Activated CD4-positive, alpha-beta T cell treated with anti-CD3 and anti-CD28 coated beads for 36 hours (primary cell): ENCODE measurements around the gene HSPA12B. TPM values are rescaled to one million over a fixed set of nuclear protein-coding genes. Genes with fewer than 3 reads are reported as not detected.
A peak's percentile ranks its signal among the peaks of the same experiment; 100 is the strongest.

ENCODE experiments used
- ATAC-seq: fragments of 200-7000 bp; cut with Tn5 transposase; one replicate; pipeline ENCODE4 v1.10.0; 2021; ENCODE audit warnings: mild to moderate bottlenecking, moderate library complexity
- CTCF ChIA-PET: fragments of 350-600 bp; sonication (Branson Sonifier 250); formaldehyde crosslinking; loops from one replicate; lab custom pipeline; 2021; ENCODE audit warnings: antibody characterized with exemption; lab: Charles Lee
- POLR2A ChIA-PET: fragments of 350-600 bp; sonication (Branson Sonifier 250); formaldehyde crosslinking; loops from one replicate; lab custom pipeline; 2021; ENCODE audit warnings: antibody characterized with exemption, inconsistent platforms; lab: Charles Lee
- DNase-seq: peaks from one replicate; pipeline ENCODE4 v3.0.0-alpha.2; 2020
- H3K27ac Mint-ChIP-seq: one replicate; pipeline ENCODE4 v1.8.0; 2021; ENCODE audit warnings: mixed read lengths
- H3K27me3 Mint-ChIP-seq: one replicate; pipeline ENCODE4 v1.8.0; 2021; ENCODE audit warnings: mixed read lengths
- H3K36me3 Mint-ChIP-seq: one replicate; pipeline ENCODE4 v1.8.0; 2021; ENCODE audit warnings: low read depth, mixed read lengths
- H3K4me1 Mint-ChIP-seq: one replicate; pipeline ENCODE4 v1.8.0; 2021; ENCODE audit warnings: mixed read lengths
- H3K4me3 Mint-ChIP-seq: one replicate; pipeline ENCODE4 v1.8.0; 2021; ENCODE audit warnings: mild to moderate bottlenecking, moderate library complexity, mixed read lengths
- H3K9me3 Mint-ChIP-seq: one replicate; pipeline ENCODE4 v1.8.0; 2021; ENCODE audit warnings: low read depth, mixed read lengths
- intact Hi-C, 2 experiments: fragments of 100-400 bp; cut with DNase I in 1 of 2; cut with micrococcal nuclease in 1 of 2; formaldehyde crosslinking; loops; one replicate each; pipeline versions ENCODE4 v1.14.2 to v1.15.1; 2022 to 2024; cut with DNase I, micrococcal nuclease
- total RNA-seq, 2 experiments: library from RNA; stranded (reverse); gene quantifications; one replicate each; pipeline ENCODE4 v1.2.3, GENCODE V29; 2021

The HSPA12B gene
- total RNA-seq, 2 experiments from 2014 or later: not detected

DNA sequence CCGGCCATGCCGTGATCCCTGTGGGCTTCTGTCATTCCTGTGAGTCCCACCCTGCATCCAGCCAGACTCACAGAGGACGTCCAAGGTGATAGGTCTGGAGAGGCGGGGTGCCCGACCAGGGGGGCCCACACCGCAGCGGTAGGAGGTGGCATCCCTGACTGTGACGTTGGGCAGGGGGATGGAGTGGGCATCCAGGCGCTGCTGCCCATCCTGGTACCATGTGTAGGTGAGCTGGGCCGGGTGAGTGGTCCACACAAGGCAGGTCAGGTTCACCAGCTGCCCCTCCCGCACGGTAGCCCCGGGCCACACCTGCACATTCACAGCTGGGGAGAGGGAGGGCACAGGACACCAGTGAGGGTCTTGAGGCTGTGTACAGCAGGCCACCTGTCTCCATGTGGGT is 39.1 kb upstream of the HSPA12B start:
- no peak for ATAC-seq
- no peaks in the 10 kb centered on the region for H3K9me3 Mint-ChIP-seq
- H3K27ac Mint-ChIP-seq: no peak overlapping the region
- no peaks in the 10 kb centered on the region for H3K4me1 Mint-ChIP-seq
- CTCF ChIA-PET: interaction anchor here (0.6 kb wide), 1 partner anchor 430 kb away, joined by 4 read pairs; no protein-coding TSS in a partner anchor
- POLR2A ChIA-PET: no interaction called here
- no peak overlapping the region for H3K4me3 Mint-ChIP-seq
- H3K27me3 Mint-ChIP-seq: no peaks in the 10 kb centered on the region
- intact Hi-C loops: loop anchor here in 1 of 2 experiments (5.0 kb wide), 1 partner anchor 169 kb away; no protein-coding TSS in a partner anchor
- no peaks in the 10 kb centered on the region for H3K36me3 Mint-ChIP-seq
- no peak for DNase-seq

DNA sequence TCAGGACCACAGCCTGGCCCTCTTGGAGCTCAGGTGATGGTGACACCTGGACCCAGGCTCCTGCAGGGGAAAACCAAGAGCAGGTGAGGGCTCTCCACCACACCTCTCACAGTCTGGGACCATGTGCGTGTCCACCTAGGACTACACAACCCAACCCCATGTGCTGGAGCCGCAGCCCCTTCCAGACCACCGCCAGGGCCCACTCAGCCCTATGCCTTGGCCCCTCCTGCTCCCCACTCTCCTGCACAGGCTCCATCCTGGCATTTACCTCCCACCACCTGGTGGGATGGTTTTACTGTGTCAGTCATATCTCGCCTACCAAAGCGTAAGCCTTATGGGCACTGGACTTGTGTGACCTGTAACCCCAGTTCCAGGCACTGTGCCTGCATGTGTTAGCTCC is 37.6 kb upstream of the HSPA12B start:
- H3K27me3 Mint-ChIP-seq: no peaks in the 10 kb centered on the region
- DNase-seq: no peak
- no peak overlapping the region for H3K27ac Mint-ChIP-seq
- CTCF ChIA-PET: interaction anchor here (0.8 to 3.0 kb wide), 4 partner anchors 8 to 46 kb away, joined by 3 to 18 read pairs (median 4); no protein-coding TSS in a partner anchor
- H3K36me3 Mint-ChIP-seq: no peaks in the 10 kb centered on the region
- no peak overlapping the region for H3K4me3 Mint-ChIP-seq
- H3K4me1 Mint-ChIP-seq: no peaks in the 10 kb centered on the region
- no peaks in the 10 kb centered on the region for H3K9me3 Mint-ChIP-seq
- intact Hi-C loops: loop anchor here in 1 of 2 experiments (5.0 kb wide), 1 partner anchor 167 kb away; no protein-coding TSS in a partner anchor
- POLR2A ChIA-PET: interaction anchor here (0.6 kb wide), 1 partner anchor 493 kb away, joined by 10 read pairs; no protein-coding TSS in a partner anchor
- ATAC-seq: no peak

DNA sequence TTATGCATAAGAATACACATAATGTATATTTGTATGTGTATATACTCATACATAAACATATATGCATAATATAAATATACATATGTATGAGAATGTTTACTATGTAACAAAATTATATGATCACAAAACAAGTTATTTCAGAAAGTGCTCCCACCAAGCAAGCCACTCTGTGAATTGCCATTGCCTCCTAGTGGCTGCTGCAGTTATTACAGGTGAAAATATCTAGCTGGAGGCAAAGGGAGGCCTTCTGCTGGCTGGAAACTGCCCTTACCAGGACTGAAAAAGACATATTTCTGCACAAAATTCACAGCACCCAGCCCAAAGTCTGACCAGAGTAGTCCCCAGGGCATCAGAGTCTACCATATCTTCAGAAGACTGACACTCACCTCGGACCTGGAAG is 36.3 kb upstream of the HSPA12B start:
- Mint-ChIP-seq H3K4me1 (no peaks in the 10 kb centered on the region), H3K9me3 (no peaks in the 10 kb centered on the region), H3K4me3 (no peak overlapping the region), H3K27me3 (no peaks in the 10 kb centered on the region), H3K36me3 (no peaks in the 10 kb centered on the region), H3K27ac (no peak overlapping the region)
- ATAC-seq: no peak
- DNase-seq: peak; percentile 27
- ChIA-PET POLR2A (no interaction called here), CTCF (interaction anchor here (0.6 to 3.0 kb wide), 10 partner anchors 9 to 511 kb away, joined by 3 to 18 read pairs (median 4); partner anchors contain the start of gene SIGLEC1)
- intact Hi-C loops: no loop called here

DNA sequence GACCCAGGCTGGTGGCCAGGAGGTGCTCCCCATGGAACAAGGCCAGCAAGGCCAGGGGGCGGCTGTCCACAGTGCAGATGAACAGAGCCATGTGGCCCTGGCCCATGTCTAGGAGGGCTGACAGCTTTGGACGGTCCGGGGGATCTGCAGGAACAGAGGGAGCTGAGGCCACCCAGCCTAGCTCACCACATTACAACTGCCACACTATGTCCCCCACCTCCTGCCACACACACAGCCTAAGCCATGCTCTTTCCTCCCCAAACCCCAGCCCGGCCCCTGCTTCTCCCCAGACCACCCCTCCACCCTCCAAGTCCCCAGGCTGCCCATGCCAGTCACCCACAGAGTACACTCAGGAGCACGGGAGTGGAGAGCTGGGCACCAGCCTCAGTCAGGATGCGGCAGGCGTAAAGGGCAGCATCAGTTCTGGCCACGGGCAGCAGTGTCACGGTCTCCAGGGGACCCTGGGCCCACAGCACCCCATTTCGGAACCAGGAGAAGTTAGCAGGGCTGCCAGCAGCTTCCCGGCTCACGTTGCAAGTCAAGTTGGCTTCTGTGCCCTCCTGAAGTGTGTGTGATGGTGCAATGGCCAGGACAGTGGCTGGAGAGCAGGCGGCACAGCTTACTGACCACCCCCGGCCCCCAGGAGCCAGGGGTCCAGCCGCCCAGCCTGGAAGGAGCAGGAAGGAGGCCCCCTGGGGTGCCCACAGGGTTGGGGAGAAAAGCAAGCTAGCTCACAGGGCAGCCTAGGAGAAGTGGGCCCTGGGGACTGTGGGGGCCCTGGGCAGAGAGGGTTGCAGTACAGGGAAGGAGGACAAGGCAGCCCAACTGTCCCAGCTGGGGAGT is 35.5 kb upstream of the HSPA12B start:
- ATAC-seq: no peak
- Mint-ChIP-seq H3K27me3 (no peaks in the 10 kb centered on the region), H3K9me3 (no peaks in the 10 kb centered on the region), H3K4me3 (no peak overlapping the region), H3K36me3 (no peaks in the 10 kb centered on the region), H3K27ac (no peak overlapping the region), H3K4me1 (no peaks in the 10 kb centered on the region)
- POLR2A ChIA-PET: no interaction called here
- CTCF ChIA-PET: interaction anchor here (0.6 to 3.0 kb wide), 10 partner anchors 10 to 444 kb away, joined by 3 to 18 read pairs (median 5); partner anchors contain the start of gene SIGLEC1
- DNase-seq: no peak
- intact Hi-C loops: no loop called here

DNA sequence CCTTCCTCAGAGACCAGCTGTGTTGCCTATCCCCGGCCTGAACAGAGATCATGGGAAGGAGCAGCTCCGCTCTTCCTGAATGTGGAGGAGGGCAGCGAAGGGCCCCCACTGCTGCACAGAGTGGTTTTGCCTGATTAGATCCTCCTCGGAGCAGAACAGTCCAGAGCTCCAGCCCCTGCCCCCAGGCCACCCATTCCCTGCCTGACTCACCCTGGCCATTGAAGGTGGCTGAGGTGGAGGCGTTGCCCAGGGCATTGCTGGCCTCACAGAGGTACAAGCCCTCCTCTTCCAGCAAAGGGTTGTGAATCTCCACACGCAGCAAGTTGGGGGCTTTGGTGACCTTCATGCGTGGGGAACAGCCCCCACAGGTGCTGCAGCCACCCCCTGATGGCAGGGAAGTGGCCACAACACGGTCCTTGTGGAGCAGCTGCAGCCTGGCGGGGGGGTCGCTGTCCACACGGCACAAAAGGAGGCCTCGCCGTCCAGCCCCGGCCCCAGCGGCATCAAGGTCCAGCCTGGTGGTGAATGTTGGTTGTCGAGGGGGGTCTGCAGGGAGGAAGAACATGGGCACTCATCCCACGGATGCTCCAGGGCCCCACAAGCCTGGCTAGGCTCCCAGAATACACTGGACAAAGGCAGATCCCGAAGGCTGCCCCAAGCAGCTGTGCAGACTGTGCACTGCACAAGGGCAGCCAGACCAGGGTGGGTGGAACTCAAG is 34.7 kb upstream of the HSPA12B start:
- ATAC-seq: no peak
- intact Hi-C loops: no loop called here
- Mint-ChIP-seq H3K4me1 (no peaks in the 10 kb centered on the region), H3K27me3 (no peaks in the 10 kb centered on the region), H3K4me3 (no peak overlapping the region), H3K27ac (no peak overlapping the region), H3K9me3 (no peaks in the 10 kb centered on the region), H3K36me3 (no peaks in the 10 kb centered on the region)
- CTCF ChIA-PET: interaction anchor here (0.5 to 2.9 kb wide), 4 partner anchors 10 to 190 kb away, joined by 3 to 16 read pairs (median 4); no protein-coding TSS in a partner anchor
- DNase-seq: no peak
- POLR2A ChIA-PET: no interaction called here

DNA sequence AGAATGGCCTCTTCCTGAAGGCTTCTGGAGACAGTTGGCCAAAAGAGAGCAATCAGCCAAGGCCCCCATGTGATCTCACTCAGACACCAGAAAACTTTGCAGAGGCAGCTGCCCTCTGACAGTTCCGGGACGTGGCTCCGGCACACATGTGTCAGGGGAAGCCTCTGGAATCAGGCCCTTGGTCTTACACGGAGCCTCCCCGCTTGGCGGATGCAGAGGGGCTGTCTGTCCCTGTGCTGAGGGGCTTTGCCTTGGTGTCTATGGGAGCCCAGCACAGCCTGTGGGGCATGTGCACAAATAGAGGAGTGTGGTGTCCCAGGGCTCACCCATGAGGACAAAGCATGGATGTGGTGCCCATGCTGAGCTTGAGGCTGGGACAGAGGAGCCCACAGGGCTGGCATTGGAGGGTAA is 33.9 kb upstream of the HSPA12B start:
- ATAC-seq: no peak

DNA sequence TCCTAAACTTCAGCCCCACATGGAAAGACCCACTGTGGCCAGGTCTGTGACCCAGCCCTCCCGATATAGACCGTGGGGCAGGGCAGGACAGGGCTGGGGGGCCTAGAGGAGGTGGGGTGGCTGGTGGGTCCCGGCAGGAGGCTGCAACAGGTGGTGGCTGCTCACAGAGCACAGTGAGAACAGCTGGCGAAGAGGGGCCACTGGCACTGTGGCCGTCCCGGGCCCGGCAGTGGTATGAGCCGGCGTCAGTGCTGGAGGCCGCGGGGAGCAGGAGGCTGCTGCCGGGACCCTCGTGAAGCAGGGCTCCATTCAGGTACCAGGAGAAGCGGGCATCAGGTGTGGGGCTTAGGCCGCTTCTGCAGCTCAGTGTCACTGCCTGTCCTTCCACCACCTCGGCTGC is 33.4 kb upstream of the HSPA12B start:
- H3K4me1 Mint-ChIP-seq: no peaks in the 10 kb centered on the region
- H3K27me3 Mint-ChIP-seq: peaks cover 3% of the 10 kb centered on the region
- POLR2A ChIA-PET: interaction anchor here (0.5 kb wide), 1 partner anchor 58 kb away, joined by 16 read pairs; no protein-coding TSS in a partner anchor
- DNase-seq (no peak), ATAC-seq (no peak)
- no peaks in the 10 kb centered on the region for H3K9me3 Mint-ChIP-seq
- CTCF ChIA-PET: interaction anchor here (0.8 to 1.7 kb wide), 4 partner anchors 9 to 231 kb away, joined by 3 to 6 read pairs (median 3); no protein-coding TSS in a partner anchor
- no peaks in the 10 kb centered on the region for H3K36me3 Mint-ChIP-seq
- H3K4me3 Mint-ChIP-seq: no peak overlapping the region
- intact Hi-C loops: no loop called here
- no peak overlapping the region for H3K27ac Mint-ChIP-seq

More for the DNA sequence above, 33.9 kb upstream of the HSPA12B start:
- DNase-seq: no peak
- CTCF ChIA-PET: interaction anchor here (0.8 to 2.9 kb wide), 4 partner anchors 11 to 231 kb away, joined by 3 to 16 read pairs (median 3); no protein-coding TSS in a partner anchor
- intact Hi-C loops: no loop called here
- no peaks in the 10 kb centered on the region for H3K4me1 Mint-ChIP-seq
- peaks cover under 1% of the 10 kb centered on the region for H3K27me3 Mint-ChIP-seq
- H3K27ac Mint-ChIP-seq: no peak overlapping the region
- POLR2A ChIA-PET: no interaction called here
- H3K36me3 Mint-ChIP-seq: no peaks in the 10 kb centered on the region
- H3K4me3 Mint-ChIP-seq: no peak overlapping the region
- no peaks in the 10 kb centered on the region for H3K9me3 Mint-ChIP-seq

DNA sequence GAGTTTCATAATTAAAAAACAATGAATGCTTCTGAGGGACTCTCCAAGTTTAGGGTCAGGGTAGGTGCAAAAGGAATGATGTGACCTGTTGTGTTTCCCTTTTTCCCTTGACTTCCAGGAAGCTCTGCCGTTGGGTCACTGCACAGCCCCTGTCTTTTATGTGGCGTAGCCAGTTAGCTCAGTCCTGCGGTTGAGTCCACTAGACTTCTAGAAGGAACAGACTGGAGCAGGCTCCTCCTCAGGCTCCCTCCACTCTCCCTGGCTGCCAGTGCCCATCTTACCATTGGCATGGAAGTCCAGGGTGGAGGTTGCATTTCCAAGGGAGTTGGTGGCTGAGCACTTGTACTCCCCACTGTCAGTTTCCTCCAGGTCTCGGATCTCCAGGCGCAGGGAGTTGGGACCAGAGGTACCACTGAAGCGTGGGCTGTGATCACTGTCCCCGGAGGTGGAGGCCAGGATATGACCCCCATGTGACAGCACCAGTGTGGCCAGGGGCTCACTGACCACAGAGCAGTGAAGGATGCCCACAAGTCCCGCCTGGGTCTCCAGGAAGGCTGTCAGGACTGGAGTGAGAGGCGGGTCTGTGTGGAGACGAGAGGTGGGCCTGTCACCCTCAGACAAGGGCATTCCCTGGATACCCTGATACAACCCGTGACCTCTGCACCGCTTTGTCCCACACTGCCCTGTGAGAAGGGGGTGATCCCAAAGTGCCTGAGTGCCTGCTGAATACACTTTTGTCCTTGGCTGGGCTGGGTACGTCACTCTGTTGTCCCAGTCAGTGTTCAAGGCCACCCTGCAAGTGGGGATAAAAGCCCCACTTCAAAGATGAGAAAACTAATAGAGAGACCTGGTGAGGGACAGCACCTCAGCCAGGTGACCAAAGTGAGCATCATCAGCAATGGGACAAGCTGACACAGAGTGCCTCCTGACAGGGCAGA is 31.2 kb upstream of the HSPA12B start:
- H3K9me3 Mint-ChIP-seq: no peaks in the 10 kb centered on the region
- ATAC-seq (no peak), DNase-seq (no peak)
- H3K4me1 Mint-ChIP-seq: no peaks in the 10 kb centered on the region
- POLR2A ChIA-PET: no interaction called here
- no peaks in the 10 kb centered on the region for H3K36me3 Mint-ChIP-seq
- CTCF ChIA-PET: interaction anchor here (0.6 to 1.2 kb wide), 2 partner anchors 25 to 468 kb away, joined by 3 read pairs; no protein-coding TSS in a partner anchor
- H3K27ac Mint-ChIP-seq: no peak overlapping the region
- intact Hi-C loops: no loop called here
- H3K4me3 Mint-ChIP-seq: no peak overlapping the region
- H3K27me3 Mint-ChIP-seq: peaks cover 3% of the 10 kb centered on the region

DNA sequence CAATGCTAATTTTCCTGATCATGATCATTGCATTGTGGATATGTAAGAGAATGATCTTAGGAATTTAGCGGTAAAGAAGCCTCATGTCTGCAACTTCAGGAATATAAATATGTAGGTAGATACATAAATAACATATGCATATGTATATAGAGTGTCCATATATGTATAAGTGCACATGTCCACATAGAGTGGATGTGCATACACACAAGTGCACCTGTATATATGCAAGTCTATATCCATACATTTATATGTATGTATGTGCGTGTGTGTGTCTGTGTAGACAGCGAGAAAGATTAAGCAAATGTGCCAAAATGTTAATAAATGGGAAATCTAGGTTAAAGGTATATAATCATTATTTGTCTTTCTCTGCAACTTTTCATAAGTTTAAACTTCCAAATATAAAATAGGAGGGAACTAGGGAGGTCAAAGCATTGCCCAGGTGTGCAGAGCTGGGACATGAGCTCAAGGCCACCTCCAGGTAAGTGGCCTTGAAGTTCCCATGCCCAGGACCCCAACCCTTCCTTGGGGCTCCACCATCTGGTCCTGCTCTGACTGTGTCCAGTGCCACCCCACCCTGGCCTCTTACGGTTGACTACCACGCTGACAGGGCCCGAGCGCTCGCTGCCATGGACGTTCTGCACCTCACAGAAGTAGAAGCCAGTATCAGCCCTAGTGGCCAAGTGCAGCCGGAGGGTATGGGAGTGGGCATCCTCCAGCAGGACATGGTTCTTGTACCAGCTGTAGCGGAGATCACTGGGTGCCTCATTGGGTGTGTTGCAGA is 29.7 kb upstream of the HSPA12B start:
- no peak overlapping the region for H3K27ac Mint-ChIP-seq
- CTCF ChIA-PET: no interaction called here
- POLR2A ChIA-PET: no interaction called here
- H3K9me3 Mint-ChIP-seq: no peaks in the 10 kb centered on the region
- ATAC-seq: no peak
- H3K36me3 Mint-ChIP-seq: no peaks in the 10 kb centered on the region
- no peak for DNase-seq
- H3K4me1 Mint-ChIP-seq: no peaks in the 10 kb centered on the region
- peaks cover 3% of the 10 kb centered on the region for H3K27me3 Mint-ChIP-seq
- H3K4me3 Mint-ChIP-seq: no peak overlapping the region
- intact Hi-C loops: no loop called here

DNA sequence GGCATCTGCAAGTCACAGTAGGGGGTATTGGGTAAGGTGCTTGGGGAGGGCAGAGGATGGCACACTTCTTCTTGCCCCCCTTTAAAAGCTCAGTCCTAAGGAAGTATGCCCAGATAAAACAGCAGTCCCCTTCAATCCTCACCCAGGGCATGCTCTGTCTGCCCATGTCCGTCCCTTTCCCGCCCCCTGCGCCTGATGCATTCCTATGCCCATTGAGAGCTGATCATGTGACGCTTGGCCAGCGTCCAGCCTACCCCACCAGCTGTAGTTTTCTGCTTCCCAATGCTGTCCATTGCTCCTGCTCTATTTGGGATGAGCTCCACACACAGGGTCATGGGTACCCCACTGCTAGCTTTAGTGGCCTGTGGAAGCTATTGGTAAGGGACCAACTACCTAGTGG is 28.4 kb upstream of the HSPA12B start:
- no peak overlapping the region for H3K27ac Mint-ChIP-seq
- DNase-seq: no peak
- no peaks in the 10 kb centered on the region for H3K36me3 Mint-ChIP-seq
- no peak overlapping the region for H3K4me3 Mint-ChIP-seq
- POLR2A ChIA-PET: no interaction called here
- peaks cover 3% of the 10 kb centered on the region for H3K27me3 Mint-ChIP-seq
- H3K4me1 Mint-ChIP-seq: no peaks in the 10 kb centered on the region
- ATAC-seq: no peak
- intact Hi-C loops: no loop called here
- CTCF ChIA-PET: interaction anchor here (0.7 to 1.2 kb wide), 2 partner anchors 14 to 27 kb away, joined by 3 to 4 read pairs; no protein-coding TSS in a partner anchor
- H3K9me3 Mint-ChIP-seq: no peaks in the 10 kb centered on the region
